HepG2 (cell line): ENCODE data around the gene FAM110C. TPM values are rescaled to one million over a fixed set of nuclear protein-coding genes. Genes with fewer than 3 reads are reported as not detected.

Experiments
- BRD4 ChIP-seq: sonication (generic); formaldehyde crosslinking; IDR thresholded peaks from 2 replicates; pipeline ENCODE4 v1.4.0; 2020; ENCODE audit warnings: missing genetic modification reagents
- CHCHD3 ChIP-seq: sonication (generic); formaldehyde crosslinking; IDR thresholded peaks from 2 replicates; pipeline ENCODE4 v1.8.0; 2022; ENCODE audit warnings: mild to moderate bottlenecking, missing genetic modification reagents, moderate library complexity
- FOSL2 ChIP-seq: sonication (generic); formaldehyde crosslinking; IDR thresholded peaks from 2 replicates; pipeline ENCODE4 v1.4.0; 2020; ENCODE audit warnings: missing genetic modification reagents
- GATA4 ChIP-seq: sonication (generic); IDR thresholded peaks from 2 replicates; pipeline ENCODE4 v1.6.1; 2016; ENCODE audit warnings: antibody characterized with exemption, low read depth, borderline replicate concordance
- JUN ChIP-seq: sonication (generic); formaldehyde crosslinking; IDR thresholded peaks from 2 replicates; pipeline ENCODE4 v1.4.0; 2020; ENCODE audit warnings: mild to moderate bottlenecking, missing genetic modification reagents
- PCBP1 ChIP-seq: fragments of 200-400 bp; formaldehyde crosslinking; IDR thresholded peaks from 2 replicates; pipeline ENCODE4 v1.6.1; 2017; ENCODE audit warnings: mild to moderate bottlenecking, low read depth, low read length, borderline replicate concordance
- SRY ChIP-seq: sonication (generic); formaldehyde crosslinking; IDR thresholded peaks from 2 replicates; pipeline ENCODE4 v1.8.0; 2022; ENCODE audit warnings: mild to moderate bottlenecking, missing genetic modification reagents
- ZNF17 ChIP-seq: sonication (generic); formaldehyde crosslinking; IDR thresholded peaks from 2 replicates; pipeline ENCODE4 v1.5.0; 2020; ENCODE audit warnings: mild to moderate bottlenecking, missing genetic modification reagents
- ZNF350 ChIP-seq: sonication (generic); formaldehyde crosslinking; IDR thresholded peaks from 2 replicates; pipeline ENCODE4 v1.4.0; 2020; ENCODE audit warnings: mild to moderate bottlenecking, low read depth, missing genetic modification reagents, borderline replicate concordance
- ZNF431 ChIP-seq: sonication (generic); formaldehyde crosslinking; IDR thresholded peaks from 2 replicates; pipeline ENCODE4 v1.9.0; 2022; ENCODE audit warnings: missing genetic modification reagents, low read depth, mild to moderate bottlenecking, borderline replicate concordance
- ZNF775 ChIP-seq: sonication (generic); formaldehyde crosslinking; IDR thresholded peaks from 2 replicates; pipeline ENCODE4 v1.4.0; 2020; ENCODE audit warnings: missing genetic modification reagents, mild to moderate bottlenecking, moderate library complexity, borderline replicate concordance
- ZNF850 ChIP-seq: sonication (generic); formaldehyde crosslinking; conservative IDR thresholded peaks from 2 replicates; pipeline ENCODE4 v1.9.0; 2021; ENCODE audit warnings: mild to moderate bottlenecking, missing genetic modification reagents
- polyA plus RNA-seq, 8 experiments: library from polyadenylated mRNA; depleted of rRNA in 3 of 8; stranded (reverse) in 7 of 8; unstranded in 1 of 8; fragments of >200 nt; fragmentation: Illumina TruSeq in 4 of 8; extraction: Trizol in 4 of 8; gene quantifications; 2 replicates each; pipeline versions ENCODE4 v1.2.1 to v1.2.3, GENCODE V29; 2011 to 2016; ENCODE audit warnings: low read depth in 4 of 8, missing spikeins in 1 of 8, mixed read lengths in 1 of 8; ENCODE audit not compliant: insufficient read depth in 1 of 8
- total RNA-seq, 5 experiments: library from RNA; depleted of rRNA; stranded (reverse); fragments of >200 nt; fragmentation: Illumina TruSeq; extraction: Trizol; gene quantifications; 2 replicates each; pipeline ENCODE4 v1.2.3, GENCODE V29; 2016; ENCODE audit warnings: low read depth in 1 of 5
- TF ChIP-seq, protein P1 (sequence below): sonication (generic); formaldehyde crosslinking; IDR thresholded peaks from 2 replicates; pipeline ENCODE4 v1.8.1; 2023; ENCODE audit warnings: missing genetic modification reagents, inconsistent platforms, borderline replicate concordance
- TF ChIP-seq, protein P2 (sequence below): sonication (generic); formaldehyde crosslinking; conservative IDR thresholded peaks from 2 replicates; pipeline ENCODE4 v1.4.0; 2020; ENCODE audit warnings: mild to moderate bottlenecking, missing genetic modification reagents, moderate library complexity
- TF ChIP-seq, protein P3 (sequence below): sonication (generic); formaldehyde crosslinking; IDR thresholded peaks from 2 replicates; pipeline ENCODE4 v1.5.0; 2020; ENCODE audit warnings: missing genetic modification reagents
- TF ChIP-seq, protein P4 (sequence below): sonication (generic); formaldehyde crosslinking; IDR thresholded peaks from 2 replicates; pipeline ENCODE4 v1.4.0; 2020; ENCODE audit warnings: missing genetic modification reagents
- TF ChIP-seq, protein P5 (sequence below): sonication (generic); formaldehyde crosslinking; IDR thresholded peaks from 2 replicates; pipeline ENCODE4 v1.8.0; 2022; ENCODE audit warnings: missing genetic modification reagents, mild to moderate bottlenecking, moderate library complexity, borderline replicate concordance

Gene FAM110C
- total and polyA plus RNA-seq, 2 of the 13 experiments (the other 11 are each of a cell fraction or from before 2014, with no cell fraction given) = 1.2 to 3.5 TPM

DNA sequence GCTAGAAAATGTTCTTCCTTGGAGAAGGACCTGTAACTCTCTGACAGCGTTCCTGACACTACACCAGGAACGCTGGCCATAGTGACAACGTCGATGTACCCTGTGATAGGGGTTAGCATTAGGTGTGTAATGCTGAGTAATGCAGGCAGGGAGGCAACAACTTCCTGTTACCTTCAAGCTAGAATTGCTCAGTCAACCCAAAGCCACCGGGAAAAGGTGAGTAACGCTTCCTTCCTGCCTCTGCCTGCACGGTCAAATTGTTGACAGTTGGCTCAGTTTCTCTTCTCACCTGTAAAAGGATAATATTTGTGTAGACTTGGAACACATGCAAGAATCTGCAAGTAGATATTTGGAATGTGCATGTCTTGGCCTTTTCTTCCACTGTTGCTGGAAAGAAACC is 12.7 kb downstream of the FAM110C start (continued):
- TF ChIP-seq, protein P1, sequence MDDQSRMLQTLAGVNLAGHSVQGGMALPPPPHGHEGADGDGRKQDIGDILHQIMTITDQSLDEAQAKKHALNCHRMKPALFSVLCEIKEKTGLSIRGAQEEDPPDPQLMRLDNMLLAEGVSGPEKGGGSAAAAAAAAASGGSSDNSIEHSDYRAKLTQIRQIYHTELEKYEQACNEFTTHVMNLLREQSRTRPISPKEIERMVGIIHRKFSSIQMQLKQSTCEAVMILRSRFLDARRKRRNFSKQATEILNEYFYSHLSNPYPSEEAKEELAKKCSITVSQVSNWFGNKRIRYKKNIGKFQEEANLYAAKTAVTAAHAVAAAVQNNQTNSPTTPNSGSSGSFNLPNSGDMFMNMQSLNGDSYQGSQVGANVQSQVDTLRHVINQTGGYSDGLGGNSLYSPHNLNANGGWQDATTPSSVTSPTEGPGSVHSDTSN (CRISPR knock-in tag) = no peak
- no peak for TF ChIP-seq CHCHD3 (CRISPR knock-in tag)
- no peak for TF ChIP-seq ZNF350
- TF ChIP-seq FOSL2 (CRISPR knock-in tag) = peak; percentile 44
- TF ChIP-seq, protein P2, sequence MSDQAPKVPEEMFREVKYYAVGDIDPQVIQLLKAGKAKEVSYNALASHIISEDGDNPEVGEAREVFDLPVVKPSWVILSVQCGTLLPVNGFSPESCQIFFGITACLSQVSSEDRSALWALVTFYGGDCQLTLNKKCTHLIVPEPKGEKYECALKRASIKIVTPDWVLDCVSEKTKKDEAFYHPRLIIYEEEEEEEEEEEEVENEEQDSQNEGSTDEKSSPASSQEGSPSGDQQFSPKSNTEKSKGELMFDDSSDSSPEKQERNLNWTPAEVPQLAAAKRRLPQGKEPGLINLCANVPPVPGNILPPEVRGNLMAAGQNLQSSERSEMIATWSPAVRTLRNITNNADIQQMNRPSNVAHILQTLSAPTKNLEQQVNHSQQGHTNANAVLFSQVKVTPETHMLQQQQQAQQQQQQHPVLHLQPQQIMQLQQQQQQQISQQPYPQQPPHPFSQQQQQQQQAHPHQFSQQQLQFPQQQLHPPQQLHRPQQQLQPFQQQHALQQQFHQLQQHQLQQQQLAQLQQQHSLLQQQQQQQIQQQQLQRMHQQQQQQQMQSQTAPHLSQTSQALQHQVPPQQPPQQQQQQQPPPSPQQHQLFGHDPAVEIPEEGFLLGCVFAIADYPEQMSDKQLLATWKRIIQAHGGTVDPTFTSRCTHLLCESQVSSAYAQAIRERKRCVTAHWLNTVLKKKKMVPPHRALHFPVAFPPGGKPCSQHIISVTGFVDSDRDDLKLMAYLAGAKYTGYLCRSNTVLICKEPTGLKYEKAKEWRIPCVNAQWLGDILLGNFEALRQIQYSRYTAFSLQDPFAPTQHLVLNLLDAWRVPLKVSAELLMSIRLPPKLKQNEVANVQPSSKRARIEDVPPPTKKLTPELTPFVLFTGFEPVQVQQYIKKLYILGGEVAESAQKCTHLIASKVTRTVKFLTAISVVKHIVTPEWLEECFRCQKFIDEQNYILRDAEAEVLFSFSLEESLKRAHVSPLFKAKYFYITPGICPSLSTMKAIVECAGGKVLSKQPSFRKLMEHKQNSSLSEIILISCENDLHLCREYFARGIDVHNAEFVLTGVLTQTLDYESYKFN = 0 out of 2 replicates have a peak, but pooled peaks have one; percentile 13
- no peak for TF ChIP-seq ZNF850 (CRISPR knock-in tag)
- TF ChIP-seq JUN (CRISPR knock-in tag) = no peak
- no peak for TF ChIP-seq ZNF17 (CRISPR knock-in tag)
- TF ChIP-seq, protein P3, sequence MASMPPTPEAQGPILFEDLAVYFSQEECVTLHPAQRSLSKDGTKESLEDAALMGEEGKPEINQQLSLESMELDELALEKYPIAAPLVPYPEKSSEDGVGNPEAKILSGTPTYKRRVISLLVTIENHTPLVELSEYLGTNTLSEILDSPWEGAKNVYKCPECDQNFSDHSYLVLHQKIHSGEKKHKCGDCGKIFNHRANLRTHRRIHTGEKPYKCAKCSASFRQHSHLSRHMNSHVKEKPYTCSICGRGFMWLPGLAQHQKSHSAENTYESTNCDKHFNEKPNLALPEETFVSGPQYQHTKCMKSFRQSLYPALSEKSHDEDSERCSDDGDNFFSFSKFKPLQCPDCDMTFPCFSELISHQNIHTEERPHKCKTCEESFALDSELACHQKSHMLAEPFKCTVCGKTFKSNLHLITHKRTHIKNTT = no peak
- TF ChIP-seq SRY (CRISPR knock-in tag) = no peak
- TF ChIP-seq, protein P4, sequence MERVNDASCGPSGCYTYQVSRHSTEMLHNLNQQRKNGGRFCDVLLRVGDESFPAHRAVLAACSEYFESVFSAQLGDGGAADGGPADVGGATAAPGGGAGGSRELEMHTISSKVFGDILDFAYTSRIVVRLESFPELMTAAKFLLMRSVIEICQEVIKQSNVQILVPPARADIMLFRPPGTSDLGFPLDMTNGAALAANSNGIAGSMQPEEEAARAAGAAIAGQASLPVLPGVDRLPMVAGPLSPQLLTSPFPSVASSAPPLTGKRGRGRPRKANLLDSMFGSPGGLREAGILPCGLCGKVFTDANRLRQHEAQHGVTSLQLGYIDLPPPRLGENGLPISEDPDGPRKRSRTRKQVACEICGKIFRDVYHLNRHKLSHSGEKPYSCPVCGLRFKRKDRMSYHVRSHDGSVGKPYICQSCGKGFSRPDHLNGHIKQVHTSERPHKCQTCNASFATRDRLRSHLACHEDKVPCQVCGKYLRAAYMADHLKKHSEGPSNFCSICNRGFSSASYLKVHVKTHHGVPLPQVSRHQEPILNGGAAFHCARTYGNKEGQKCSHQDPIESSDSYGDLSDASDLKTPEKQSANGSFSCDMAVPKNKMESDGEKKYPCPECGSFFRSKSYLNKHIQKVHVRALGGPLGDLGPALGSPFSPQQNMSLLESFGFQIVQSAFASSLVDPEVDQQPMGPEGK (CRISPR knock-in tag) = no peak
- no peak for TF ChIP-seq BRD4 (CRISPR knock-in tag)
- TF ChIP-seq, protein P5, sequence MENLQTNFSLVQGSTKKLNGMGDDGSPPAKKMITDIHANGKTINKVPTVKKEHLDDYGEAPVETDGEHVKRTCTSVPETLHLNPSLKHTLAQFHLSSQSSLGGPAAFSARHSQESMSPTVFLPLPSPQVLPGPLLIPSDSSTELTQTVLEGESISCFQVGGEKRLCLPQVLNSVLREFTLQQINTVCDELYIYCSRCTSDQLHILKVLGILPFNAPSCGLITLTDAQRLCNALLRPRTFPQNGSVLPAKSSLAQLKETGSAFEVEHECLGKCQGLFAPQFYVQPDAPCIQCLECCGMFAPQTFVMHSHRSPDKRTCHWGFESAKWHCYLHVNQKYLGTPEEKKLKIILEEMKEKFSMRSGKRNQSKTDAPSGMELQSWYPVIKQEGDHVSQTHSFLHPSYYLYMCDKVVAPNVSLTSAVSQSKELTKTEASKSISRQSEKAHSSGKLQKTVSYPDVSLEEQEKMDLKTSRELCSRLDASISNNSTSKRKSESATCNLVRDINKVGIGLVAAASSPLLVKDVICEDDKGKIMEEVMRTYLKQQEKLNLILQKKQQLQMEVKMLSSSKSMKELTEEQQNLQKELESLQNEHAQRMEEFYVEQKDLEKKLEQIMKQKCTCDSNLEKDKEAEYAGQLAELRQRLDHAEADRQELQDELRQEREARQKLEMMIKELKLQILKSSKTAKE = no peak
- no peak for TF ChIP-seq GATA4
- TF ChIP-seq ZNF775 (CRISPR knock-in tag) = no peak
- TF ChIP-seq ZNF431 (CRISPR knock-in tag) = no peak
- TF ChIP-seq PCBP1 = no peak
